Gastroesophageal sphincter (tissue), 3 donors: ENCODE data around the gene SCAPER.

Experiments
- EP300 ChIP-seq: sonication (generic); formaldehyde crosslinking; IDR thresholded peaks from one replicate; pipeline ENCODE4 v1.6.1; 2017; ENCODE audit warnings: antibody characterized with exemption, mild to moderate bottlenecking
- POLR2A ChIP-seq, 2 donors: fragments of 450-650 bp; IDR thresholded peaks; one replicate each; pipeline ENCODE4 v1.6.1; 2017; ENCODE audit warnings: antibody characterized with exemption in 2 of 2, mild to moderate bottlenecking in 2 of 2, moderate library complexity in 1 of 2
- POLR2AphosphoS5 ChIP-seq: sonication (generic); formaldehyde crosslinking; IDR thresholded peaks from one replicate; pipeline ENCODE4 v1.6.1; 2017; ENCODE audit warnings: antibody characterized with exemption
- TF ChIP-seq, protein P1 (sequence below), 4 experiments: fragments of 200-600 bp in 2 of 4; fragments of 450-650 bp in 2 of 4; sonication (generic) in 1 of 4; IDR thresholded peaks; one replicate each; pipeline ENCODE4 v1.5.1; 2017 to 2019; ENCODE audit warnings: antibody characterized with exemption in 4 of 4, mild to moderate bottlenecking in 2 of 4, moderate library complexity in 2 of 4

- TF ChIP-seq POLR2A (IDR thresholded peaks at IDR 0.05) = no peak
- TF ChIP-seq, protein P1, sequence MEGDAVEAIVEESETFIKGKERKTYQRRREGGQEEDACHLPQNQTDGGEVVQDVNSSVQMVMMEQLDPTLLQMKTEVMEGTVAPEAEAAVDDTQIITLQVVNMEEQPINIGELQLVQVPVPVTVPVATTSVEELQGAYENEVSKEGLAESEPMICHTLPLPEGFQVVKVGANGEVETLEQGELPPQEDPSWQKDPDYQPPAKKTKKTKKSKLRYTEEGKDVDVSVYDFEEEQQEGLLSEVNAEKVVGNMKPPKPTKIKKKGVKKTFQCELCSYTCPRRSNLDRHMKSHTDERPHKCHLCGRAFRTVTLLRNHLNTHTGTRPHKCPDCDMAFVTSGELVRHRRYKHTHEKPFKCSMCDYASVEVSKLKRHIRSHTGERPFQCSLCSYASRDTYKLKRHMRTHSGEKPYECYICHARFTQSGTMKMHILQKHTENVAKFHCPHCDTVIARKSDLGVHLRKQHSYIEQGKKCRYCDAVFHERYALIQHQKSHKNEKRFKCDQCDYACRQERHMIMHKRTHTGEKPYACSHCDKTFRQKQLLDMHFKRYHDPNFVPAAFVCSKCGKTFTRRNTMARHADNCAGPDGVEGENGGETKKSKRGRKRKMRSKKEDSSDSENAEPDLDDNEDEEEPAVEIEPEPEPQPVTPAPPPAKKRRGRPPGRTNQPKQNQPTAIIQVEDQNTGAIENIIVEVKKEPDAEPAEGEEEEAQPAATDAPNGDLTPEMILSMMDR (IDR thresholded peaks at IDR 0.05) = no peak
- no peak for TF ChIP-seq POLR2AphosphoS5
- no peak for TF ChIP-seq EP300
These were observed 424.9 kb downstream of the SCAPER start for GRCh38 chr15:76480267-76480666.
